HCT116 (cell line): ENCODE results near the gene EPHB2. TPM values are rescaled to one million over a fixed set of nuclear protein-coding genes. Genes with fewer than 3 reads are reported as not detected.

Experiments
- ATAC-seq: fragments of 200-7000 bp; cut with Tn5 transposase; 2 replicates; pipeline ENCODE4 v1.9.1; 2020; ENCODE audit warnings: mild to moderate bottlenecking, moderate library complexity
- BruUV-seq: library from RNA; stranded (reverse); fragments of 400-500 nt; replicated peaks from 2 replicates; lab custom pipeline; 2021; lab: Mats Ljungman, UMichigan
- CTCF ChIA-PET: fragments of 300-600 bp; sonication (Branson Sonifier 250); formaldehyde crosslinking; loops from one replicate; lab custom pipeline; 2021; ENCODE audit warnings: antibody characterized with exemption; lab: Charles Lee
- POLR2A ChIA-PET: fragments of 300-600, 350-600 bp; sonication (Branson Sonifier 250); formaldehyde crosslinking; loops from one replicate; lab custom pipeline; 2021; ENCODE audit warnings: antibody characterized with exemption; lab: Charles Lee
- RAD21 ChIA-PET, 2 experiments: fragments of 300-600 bp; sonication (Branson Sonifier 250); formaldehyde crosslinking; loops; one replicate each; lab custom pipeline; 2023; ENCODE audit warnings: low total read pairs in 2 of 2; ENCODE audit not compliant: uncharacterized antibody in 2 of 2, unreplicated experiment in 2 of 2, low non-redundant PET in 1 of 2; lab: Charles Lee
- DNase-seq: peaks from one replicate; pipeline ENCODE4 v3.0.0-alpha.2; 2010; ENCODE audit warnings: low read depth, low spot score
- H2AFZ ChIP-seq: fragments of 200-600 bp; shearing (Covaris generic), sonication (generic); 2 replicates; pipeline ENCODE4 v1.6.1; 2017; ENCODE audit warnings: low read depth, mixed run types, mixed read lengths, antibody characterized with exemption, low read length; ENCODE audit not compliant: poor library complexity, severe bottlenecking
- H3K27ac ChIP-seq: 2 replicates; pipeline ENCODE4 v1.5.1; 2012; ENCODE audit warnings: low read depth, low read length
- H3K27me3 ChIP-seq: fragments of 200-600 bp; sonication (generic); 2 replicates; pipeline ENCODE4 v1.6.1; 2016; ENCODE audit warnings: mixed run types, low read length, mixed read lengths; ENCODE audit not compliant: insufficient read depth
- H3K36me3 ChIP-seq, 2 experiments: fragments of 200-500 bp in 1 of 2; fragments of 200-600 bp in 1 of 2; sonication (Bioruptor generic) in 1 of 2; sonication (generic) in 1 of 2; 2 replicates each; pipeline versions ENCODE4 v1.5.1 to v1.6.1; 2014 to 2016; ENCODE audit warnings: low read length in 2 of 2, inconsistent platforms in 1 of 2, mixed read lengths in 1 of 2, mixed run types in 1 of 2; ENCODE audit not compliant: insufficient read depth in 2 of 2, control insufficient read depth in 1 of 2
- H3K4me1 ChIP-seq, 2 experiments: fragments of 200-600 bp in 1 of 2; sonication (generic) in 1 of 2; 2 replicates each; pipeline versions ENCODE4 v1.5.1 to v1.6.1; 2012 to 2017; ENCODE audit warnings: low read length in 2 of 2, inconsistent platforms in 1 of 2, mild to moderate bottlenecking in 1 of 2, mixed read lengths in 1 of 2, mixed run types in 1 of 2, moderate library complexity in 1 of 2; ENCODE audit not compliant: insufficient read depth in 2 of 2, control insufficient read depth in 1 of 2
- H3K4me2 ChIP-seq: fragments of 200-600 bp; sonication (generic); 2 replicates; pipeline ENCODE4 v1.6.1; 2017; ENCODE audit warnings: mixed run types, low read length, mixed read lengths
- H3K4me3 ChIP-seq, 2 experiments: fragments of 200-600 bp in 1 of 2; sonication (generic) in 1 of 2; replicated peaks in 1 of 2; 2 replicates each; pipeline ENCODE4 v1.5.1; 2011 to 2016; ENCODE audit warnings: low read length in 2 of 2, control low read depth in 1 of 2, low read depth in 1 of 2, mild to moderate bottlenecking in 1 of 2, mixed read lengths in 1 of 2, mixed run types in 1 of 2
- H3K79me2 ChIP-seq: fragments of 200-600 bp; sonication (generic); 2 replicates; pipeline ENCODE4 v1.6.1; 2017; ENCODE audit warnings: mild to moderate bottlenecking, mixed run types, low read length, moderate library complexity, mixed read lengths; ENCODE audit not compliant: insufficient read depth
- H3K9ac ChIP-seq: fragments of 200-600 bp; sonication (generic); 2 replicates; pipeline ENCODE4 v1.6.1; 2016; ENCODE audit warnings: low read length, mixed read lengths
- H3K9me2 ChIP-seq: fragments of 200-600 bp; sonication (generic), shearing (Covaris generic); 2 replicates; pipeline ENCODE4 v1.6.1; 2017; ENCODE audit warnings: mixed run types, mild to moderate bottlenecking, moderate library complexity; ENCODE audit not compliant: insufficient read depth
- H3K9me3 ChIP-seq, 2 experiments: fragments of 200-500 bp in 1 of 2; fragments of 200-600 bp in 1 of 2; sonication (Bioruptor generic) in 1 of 2; sonication (generic) in 1 of 2; 2 replicates each; pipeline ENCODE4 v1.6.1; 2014 to 2017; ENCODE audit warnings: low read length in 2 of 2, mixed read lengths in 2 of 2, inconsistent platforms in 1 of 2, low read depth in 1 of 2, mild to moderate bottlenecking in 1 of 2, mixed run types in 1 of 2, moderate library complexity in 1 of 2; ENCODE audit not compliant: control insufficient read depth in 1 of 2, insufficient read depth in 1 of 2
- H4K20me1 ChIP-seq: fragments of 200-600 bp; sonication (generic), shearing (Covaris generic); 2 replicates; pipeline ENCODE4 v1.6.1; 2017; ENCODE audit warnings: mixed run types, mild to moderate bottlenecking, moderate library complexity; ENCODE audit not compliant: insufficient read depth
- EGR1 ChIP-seq: IDR thresholded peaks from 2 replicates; pipeline ENCODE4 v1.6.1; 2012; ENCODE audit warnings: low read depth
- EZH2 ChIP-seq: fragments of 200-600 bp; sonication (generic); IDR thresholded peaks from 2 replicates; pipeline ENCODE4 v1.6.1; 2017; ENCODE audit warnings: antibody characterized with exemption, mixed run types
- EZH2phosphoT487 ChIP-seq: fragments of 200-600 bp; IDR thresholded peaks from 2 replicates; pipeline ENCODE4 v1.6.1; 2018; ENCODE audit warnings: antibody characterized with exemption, borderline replicate concordance
- POLR2A ChIP-seq: IDR thresholded peaks from 2 replicates; pipeline ENCODE4 v1.7.0; 2011; ENCODE audit warnings: borderline replicate concordance; ENCODE audit not compliant: insufficient read depth, insufficient read length; ENCODE audit errors: extremely low read depth
- SIN3A ChIP-seq: IDR thresholded peaks from 2 replicates; pipeline ENCODE4 v1.6.1; 2012; ENCODE audit warnings: low read depth
- SP1 ChIP-seq: IDR thresholded peaks from 2 replicates; pipeline ENCODE4 v1.6.1; 2012; ENCODE audit warnings: low read depth
- ZNF274 ChIP-seq: fragments of 200-500 bp; sonication (Bioruptor generic); IDR thresholded peaks from 2 replicates; pipeline ENCODE4 v1.6.1; 2014; ENCODE audit warnings: mild to moderate bottlenecking, low read depth, low read length, inconsistent platforms
- intact Hi-C: fragments of 100-400 bp; cut with micrococcal nuclease; formaldehyde crosslinking; loops from 2 replicates; pipeline ENCODE4 v1.10.0; 2022
- total RNA-seq: library from RNA; stranded (reverse); gene quantifications from one replicate; pipeline ENCODE4 v1.2.1, GENCODE V29; 2021; ENCODE audit not compliant: unreplicated experiment
- TF ChIP-seq, protein P1 (sequence below), 3 experiments: fragments of 200-600 bp in 1 of 3; sonication (generic) in 1 of 3; IDR thresholded peaks in 2 of 3; conservative IDR thresholded peaks in 1 of 3; 2 replicates each; pipeline ENCODE4 v1.5.1; 2012 to 2017; ENCODE audit warnings: low read depth in 2 of 3, low read length in 2 of 3, antibody characterized with exemption in 1 of 3, borderline replicate concordance in 1 of 3, control low read depth in 1 of 3, mild to moderate bottlenecking in 1 of 3, mixed read lengths in 1 of 3, mixed run types in 1 of 3, moderate library complexity in 1 of 3; ENCODE audit not compliant: insufficient read depth in 1 of 3
- TF ChIP-seq, protein P2 (sequence below): IDR thresholded peaks from 2 replicates; pipeline ENCODE4 v1.6.1; 2012
- TF ChIP-seq, protein P3 (sequence below): IDR thresholded peaks from 2 replicates; pipeline ENCODE4 v1.6.1; 2011; ENCODE audit warnings: mild to moderate bottlenecking, low read length, moderate library complexity; ENCODE audit not compliant: insufficient replicate concordance; ENCODE audit errors: extremely low read depth

EPHB2 gene
- total RNA-seq, 1 experiment from 2014 or later = 19.5 TPM

DNA sequence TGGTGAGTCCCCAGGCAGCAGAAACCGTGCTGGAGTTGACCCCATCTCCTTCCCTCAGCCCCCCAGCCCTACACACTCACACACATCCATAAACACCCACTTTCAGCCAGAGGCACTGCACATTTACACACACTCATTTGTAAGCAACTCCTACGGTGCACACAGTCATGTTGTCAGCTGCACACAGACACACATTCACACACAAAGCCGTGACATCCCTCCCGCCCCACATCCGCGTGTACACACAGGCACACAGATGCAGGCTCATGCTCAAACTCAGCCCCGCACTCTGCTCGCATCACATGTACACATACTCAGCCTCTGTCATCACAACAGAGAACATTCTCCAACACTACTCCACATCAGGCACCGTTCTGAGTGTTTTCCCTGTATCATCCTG, 214.5 kb downstream of the EPHB2 start:
- H3K9ac ChIP-seq = no peak overlapping the region
- no peaks in the 10 kb centered on the region for H3K79me2 ChIP-seq
- no peaks in the 10 kb centered on the region for H3K9me3 ChIP-seq
- no peaks in the 10 kb centered on the region for H3K36me3 ChIP-seq
- no peak overlapping the region for H2AFZ ChIP-seq
- no peak overlapping the region for H3K27ac ChIP-seq
- no TSS peak for BruUV-seq
- ATAC-seq (no peak), DNase-seq (no peak)
- 0 out of 4 replicates have a peak, but pooled peaks cover 0 to under 1% of the 10 kb centered on the region in 2 experiments for H3K4me1 ChIP-seq
- ChIA-PET CTCF (interaction anchor here (1.1 kb wide), 1 partner anchor 251 kb away, joined by 5 read pairs; no protein-coding TSS in a partner anchor), RAD21 (no interaction called here), POLR2A (no interaction called here)
- no peak overlapping the region for H3K4me2 ChIP-seq
- TF ChIP-seq SIN3A (no peak), ZNF274 (no peak), POLR2A (no peak), SP1 (no peak), EGR1 (no peak), EZH2 (no peak), EZH2phosphoT487 (no peak)
- TF ChIP-seq, protein P1, sequence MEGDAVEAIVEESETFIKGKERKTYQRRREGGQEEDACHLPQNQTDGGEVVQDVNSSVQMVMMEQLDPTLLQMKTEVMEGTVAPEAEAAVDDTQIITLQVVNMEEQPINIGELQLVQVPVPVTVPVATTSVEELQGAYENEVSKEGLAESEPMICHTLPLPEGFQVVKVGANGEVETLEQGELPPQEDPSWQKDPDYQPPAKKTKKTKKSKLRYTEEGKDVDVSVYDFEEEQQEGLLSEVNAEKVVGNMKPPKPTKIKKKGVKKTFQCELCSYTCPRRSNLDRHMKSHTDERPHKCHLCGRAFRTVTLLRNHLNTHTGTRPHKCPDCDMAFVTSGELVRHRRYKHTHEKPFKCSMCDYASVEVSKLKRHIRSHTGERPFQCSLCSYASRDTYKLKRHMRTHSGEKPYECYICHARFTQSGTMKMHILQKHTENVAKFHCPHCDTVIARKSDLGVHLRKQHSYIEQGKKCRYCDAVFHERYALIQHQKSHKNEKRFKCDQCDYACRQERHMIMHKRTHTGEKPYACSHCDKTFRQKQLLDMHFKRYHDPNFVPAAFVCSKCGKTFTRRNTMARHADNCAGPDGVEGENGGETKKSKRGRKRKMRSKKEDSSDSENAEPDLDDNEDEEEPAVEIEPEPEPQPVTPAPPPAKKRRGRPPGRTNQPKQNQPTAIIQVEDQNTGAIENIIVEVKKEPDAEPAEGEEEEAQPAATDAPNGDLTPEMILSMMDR (IDR thresholded peaks at IDR 0.05 in 2 of 3, conservative IDR thresholded peaks at IDR 0.05 in 1 of 3; ENCODE audit: borderline replicate concordance in 1 of 3, insufficient read depth in 1 of 3, low read depth in 2 of 3, low read length in 2 of 3) = no peak
- TF ChIP-seq, protein P2, sequence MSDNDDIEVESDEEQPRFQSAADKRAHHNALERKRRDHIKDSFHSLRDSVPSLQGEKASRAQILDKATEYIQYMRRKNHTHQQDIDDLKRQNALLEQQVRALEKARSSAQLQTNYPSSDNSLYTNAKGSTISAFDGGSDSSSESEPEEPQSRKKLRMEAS = no peak
- TF ChIP-seq, protein P3, sequence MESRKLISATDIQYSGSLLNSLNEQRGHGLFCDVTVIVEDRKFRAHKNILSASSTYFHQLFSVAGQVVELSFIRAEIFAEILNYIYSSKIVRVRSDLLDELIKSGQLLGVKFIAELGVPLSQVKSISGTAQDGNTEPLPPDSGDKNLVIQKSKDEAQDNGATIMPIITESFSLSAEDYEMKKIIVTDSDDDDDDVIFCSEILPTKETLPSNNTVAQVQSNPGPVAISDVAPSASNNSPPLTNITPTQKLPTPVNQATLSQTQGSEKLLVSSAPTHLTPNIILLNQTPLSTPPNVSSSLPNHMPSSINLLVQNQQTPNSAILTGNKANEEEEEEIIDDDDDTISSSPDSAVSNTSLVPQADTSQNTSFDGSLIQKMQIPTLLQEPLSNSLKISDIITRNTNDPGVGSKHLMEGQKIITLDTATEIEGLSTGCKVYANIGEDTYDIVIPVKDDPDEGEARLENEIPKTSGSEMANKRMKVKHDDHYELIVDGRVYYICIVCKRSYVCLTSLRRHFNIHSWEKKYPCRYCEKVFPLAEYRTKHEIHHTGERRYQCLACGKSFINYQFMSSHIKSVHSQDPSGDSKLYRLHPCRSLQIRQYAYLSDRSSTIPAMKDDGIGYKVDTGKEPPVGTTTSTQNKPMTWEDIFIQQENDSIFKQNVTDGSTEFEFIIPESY = no peak
- intact Hi-C loops = no loop called here
- no peaks in the 10 kb centered on the region for H3K27me3 ChIP-seq
- H4K20me1 ChIP-seq = no peaks in the 10 kb centered on the region
- no peak overlapping the region for H3K4me3 ChIP-seq
- H3K9me2 ChIP-seq = no peaks in the 10 kb centered on the region
